Psoas muscle (tissue), 8 donors: Measurements from ENCODE around the gene GXYLT1. TPM values are rescaled to one million over a fixed set of nuclear protein-coding genes. Genes with fewer than 3 reads are reported as not detected.

Experiments used
- ATAC-seq, 4 donors: fragments of 200-7000 bp; cut with Tn5 transposase; one replicate each; pipeline ENCODE4 v1.9.1; 2020; ENCODE audit warnings: moderate library complexity in 3 of 4, mild to moderate bottlenecking in 2 of 4
- DNase-seq, 2 donors: peaks; one replicate each; pipeline ENCODE4 v3.0.0-alpha.2; 2020
- H3K27ac ChIP-seq: fragments of 200-600 bp; one replicate; pipeline ENCODE4 v1.8.0; 2022
- H3K27me3 ChIP-seq, 3 donors: fragments of 200-600 bp in 1 of 3; one replicate each; pipeline versions ENCODE4 v1.6.1 to v1.8.0; 2013 to 2022; ENCODE audit warnings: low read length in 2 of 3, mild to moderate bottlenecking in 2 of 3, moderate library complexity in 1 of 3; ENCODE audit not compliant: insufficient read depth in 3 of 3
- H3K36me3 ChIP-seq, 2 donors: fragments of 200-600 bp in 1 of 2; one replicate each; pipeline versions ENCODE4 v1.6.1 to v1.8.0; 2013 to 2022; ENCODE audit warnings: low read depth in 1 of 2, mild to moderate bottlenecking in 1 of 2, moderate library complexity in 1 of 2; ENCODE audit not compliant: insufficient read depth in 1 of 2
- H3K4me1 ChIP-seq: fragments of 200-600 bp; one replicate; pipeline ENCODE4 v1.8.0; 2022
- H3K4me3 ChIP-seq: fragments of 200-600 bp; one replicate; pipeline ENCODE4 v1.8.0; 2022; ENCODE audit warnings: mild to moderate bottlenecking
- H3K9me3 ChIP-seq: fragments of 200-600 bp; one replicate; pipeline ENCODE4 v1.8.0; 2022
- CTCF ChIP-seq: fragments of 200-600 bp; IDR thresholded peaks from one replicate; pipeline ENCODE4 v1.8.0; 2022; ENCODE audit warnings: antibody characterized with exemption
- WGBS, 3 donors: extraction: QIAGEN DNeasy Blood & Tissue Kit; methylation state at CpG; one replicate each; pipeline versions ENCODE4 v1.1.6 to v1.1.7; 2013; 5-methylcytosine and 5-hydroxymethylcytosine counted together
- intact Hi-C, 2 donors: fragments of 100-400 bp; cut with DNase I; formaldehyde crosslinking; loops; one replicate each; pipeline versions ENCODE4 v1.11.0 to v1.14.2; 2022
- polyA plus RNA-seq, 3 donors: library from polyadenylated mRNA; stranded (reverse); fragments of 200-250 nt; gene quantifications; one replicate each; pipeline ENCODE4 v1.2.3, GENCODE V29; 2013
- total RNA-seq, 4 donors: library from RNA; stranded (reverse); fragmentation: NEBNext Ultra II Directional in 2 of 4; extraction: Animal tissue kit (Norgen Biotek cat#: 25700) in 2 of 4; gene quantifications; one replicate each; pipeline versions ENCODE4 v1.2.1 to v1.2.4, GENCODE V29; 2021 to 2023
- donor health status: healthy with polysubstance abuse.
- donor health status: DM: no; HTN: no; CAD: no; lungs with moderate emphysema.
- donor health status: Bipolar disorder and iron deficiency.
- donor health status: healthy.
- donor health status: DM: yes; HTN: yes; CAD: no.
- donor health status: DM: no; HTN: no; CAD: no.
- donor health status: DM: no; HTN: no; CAD: no.
- donor health status: DM: yes; HTN: yes; CAD: no.

Gene GXYLT1
- total and polyA plus RNA-seq, 7 donors: 1.3 to 6.3 (median 4.3) TPM

GRCh38 chr12:42126963-42127362, 17.7 kb downstream of the GXYLT1 start:
- intact Hi-C loops: loop anchor here (2.0 to 10.0 kb wide), 2 partner anchors 206 to 248 kb away; no protein-coding TSS in a partner anchor
- ATAC-seq (no peak), DNase-seq (no peak)
- 86 to 89% (median 87%) methylated on average over 1 of the region's 1 CpG for WGBS, 3 donors
- Histone ChIP-seq H3K27me3 (no peaks in the 10 kb centered on the region), H3K27ac (no peak overlapping the region), H3K36me3 (no peaks in the 10 kb centered on the region), H3K4me3 (no peak overlapping the region), H3K9me3 (no peaks in the 10 kb centered on the region), H3K4me1 (peaks cover 33% of the 10 kb centered on the region)
- TF ChIP-seq CTCF: no peak

GRCh38 chr12:42125388-42125767, 19.3 kb downstream of the GXYLT1 start:
- no peak overlapping the region for H3K4me3 ChIP-seq
- DNase-seq (no peak), ATAC-seq (no peak)
- H3K4me1 ChIP-seq: peaks cover 19% of the 10 kb centered on the region
- no peak overlapping the region for H3K27ac ChIP-seq
- no peaks in the 10 kb centered on the region for H3K9me3 ChIP-seq
- intact Hi-C loops: loop anchor here in 1 of 2 donors (10.0 kb wide), 1 partner anchor 249 kb away; no protein-coding TSS in a partner anchor
- no peak for TF ChIP-seq CTCF
- H3K27me3 ChIP-seq: no peaks in the 10 kb centered on the region
- 23 to 34% (median 26%) methylated on average over 1 of the region's 1 CpG for WGBS, 3 donors
- H3K36me3 ChIP-seq: no peaks in the 10 kb centered on the region

GRCh38 chr12:42124764-42125387, 19.8 kb downstream of the GXYLT1 start:
- intact Hi-C loops: loop anchor here in 1 of 2 donors (10.0 kb wide), 1 partner anchor 250 kb away; no protein-coding TSS in a partner anchor
- ATAC-seq (no peak), DNase-seq (no peak)
- H3K4me1 ChIP-seq: peaks cover 14% of the 10 kb centered on the region
- no peak overlapping the region for H3K4me3 ChIP-seq
- H3K9me3 ChIP-seq: no peaks in the 10 kb centered on the region
- H3K36me3 ChIP-seq: no peaks in the 10 kb centered on the region
- H3K27me3 ChIP-seq: no peaks in the 10 kb centered on the region
- H3K27ac ChIP-seq: no peak overlapping the region
- 39 to 59% (median 39%) methylated on average over 5 of the region's 5 CpGs for WGBS, 3 donors
- no peak for TF ChIP-seq CTCF

- WGBS, 3 donors: 61 to 66% (median 62%) methylated on average over 2 of the region's 2 CpGs
- H3K9me3 ChIP-seq: no peaks in the 10 kb centered on the region
- DNase-seq (no peak), ATAC-seq (no peak)
- peaks cover 11% of the 10 kb centered on the region for H3K4me1 ChIP-seq
- TF ChIP-seq CTCF: no peak
- H3K27ac ChIP-seq: no peak overlapping the region
- H3K36me3 ChIP-seq: peaks cover 0 to 16% of the 10 kb centered on the region in 2 donors
- no peak overlapping the region for H3K4me3 ChIP-seq
- intact Hi-C loops: no loop called here
- H3K27me3 ChIP-seq: no peaks in the 10 kb centered on the region
These were observed 25.5 kb downstream of the GXYLT1 start for GRCh38 chr12:42119085-42119633.
